ENCODE data around the gene CACNA2D4. TPM values are rescaled to one million over a fixed set of nuclear protein-coding genes. Genes with fewer than 3 reads are reported as not detected.
A peak's percentile ranks its signal among the peaks of the same experiment; 100 is the strongest.

Gene CACNA2D4
- total and polyA plus RNA-seq, 2 of the 13 experiments (the other 11 are each of a cell fraction or from before 2014, with no cell fraction given): 14.2 to 136 TPM

DNA sequence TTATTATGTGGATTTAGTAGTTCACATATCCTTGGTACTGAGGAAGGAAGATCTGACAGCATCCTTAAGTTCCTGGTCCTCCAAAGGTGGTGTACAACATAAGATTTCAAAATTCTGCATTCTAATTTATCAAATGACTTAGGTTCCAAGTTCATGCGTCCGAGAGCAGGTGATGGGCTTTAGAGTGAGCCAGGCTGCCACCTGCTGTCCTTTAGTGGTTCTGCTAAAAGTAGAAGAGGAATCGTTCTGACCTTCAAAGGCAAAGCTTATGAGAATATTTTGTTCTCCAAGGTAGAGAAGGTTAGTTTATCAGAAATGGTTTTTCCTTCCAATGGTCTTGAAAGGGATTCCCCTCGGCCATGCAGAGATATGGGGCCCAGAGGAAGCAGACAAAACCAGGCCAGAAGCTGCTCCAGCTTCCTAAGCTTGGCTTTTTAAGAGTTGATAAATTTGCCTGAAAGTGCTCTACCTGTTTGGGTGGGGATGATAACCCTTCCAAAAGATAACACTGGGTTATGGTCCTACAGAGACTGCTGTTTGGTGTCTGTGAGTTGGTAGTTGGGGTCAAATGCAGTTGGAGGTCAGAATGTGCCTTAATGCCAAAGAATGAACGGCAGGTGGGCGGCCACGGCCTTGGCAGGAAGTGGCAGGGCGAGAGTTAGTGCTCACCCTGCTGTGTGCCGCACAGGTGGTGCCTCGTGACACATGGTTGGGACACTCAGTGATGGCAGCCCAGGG is 127.2 kb downstream of the CACNA2D4 start (continued):
- TF ChIP-seq MXD4 (CRISPR knock-in tag; IDR thresholded peaks at IDR 0.05): 0 out of 2 replicates have a peak, but pooled peaks have one; percentile 16
- TF ChIP-seq HNF4A (CRISPR knock-in tag; IDR thresholded peaks at IDR 0.05): peak; percentile 37
- no peak for TF ChIP-seq DR1 (CRISPR knock-in tag; IDR thresholded peaks at IDR 0.05)
- TF ChIP-seq, protein P1, sequence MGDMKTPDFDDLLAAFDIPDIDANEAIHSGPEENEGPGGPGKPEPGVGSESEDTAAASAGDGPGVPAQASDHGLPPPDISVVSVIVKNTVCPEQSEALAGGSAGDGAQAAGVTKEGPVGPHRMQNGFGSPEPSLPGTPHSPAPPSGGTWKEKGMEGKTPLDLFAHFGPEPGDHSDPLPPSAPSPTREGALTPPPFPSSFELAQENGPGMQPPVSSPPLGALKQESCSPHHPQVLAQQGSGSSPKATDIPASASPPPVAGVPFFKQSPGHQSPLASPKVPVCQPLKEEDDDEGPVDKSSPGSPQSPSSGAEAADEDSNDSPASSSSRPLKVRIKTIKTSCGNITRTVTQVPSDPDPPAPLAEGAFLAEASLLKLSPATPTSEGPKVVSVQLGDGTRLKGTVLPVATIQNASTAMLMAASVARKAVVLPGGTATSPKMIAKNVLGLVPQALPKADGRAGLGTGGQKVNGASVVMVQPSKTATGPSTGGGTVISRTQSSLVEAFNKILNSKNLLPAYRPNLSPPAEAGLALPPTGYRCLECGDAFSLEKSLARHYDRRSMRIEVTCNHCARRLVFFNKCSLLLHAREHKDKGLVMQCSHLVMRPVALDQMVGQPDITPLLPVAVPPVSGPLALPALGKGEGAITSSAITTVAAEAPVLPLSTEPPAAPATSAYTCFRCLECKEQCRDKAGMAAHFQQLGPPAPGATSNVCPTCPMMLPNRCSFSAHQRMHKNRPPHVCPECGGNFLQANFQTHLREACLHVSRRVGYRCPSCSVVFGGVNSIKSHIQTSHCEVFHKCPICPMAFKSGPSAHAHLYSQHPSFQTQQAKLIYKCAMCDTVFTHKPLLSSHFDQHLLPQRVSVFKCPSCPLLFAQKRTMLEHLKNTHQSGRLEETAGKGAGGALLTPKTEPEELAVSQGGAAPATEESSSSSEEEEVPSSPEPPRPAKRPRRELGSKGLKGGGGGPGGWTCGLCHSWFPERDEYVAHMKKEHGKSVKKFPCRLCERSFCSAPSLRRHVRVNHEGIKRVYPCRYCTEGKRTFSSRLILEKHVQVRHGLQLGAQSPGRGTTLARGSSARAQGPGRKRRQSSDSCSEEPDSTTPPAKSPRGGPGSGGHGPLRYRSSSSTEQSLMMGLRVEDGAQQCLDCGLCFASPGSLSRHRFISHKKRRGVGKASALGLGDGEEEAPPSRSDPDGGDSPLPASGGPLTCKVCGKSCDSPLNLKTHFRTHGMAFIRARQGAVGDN (CRISPR knock-in tag; IDR thresholded peaks at IDR 0.05): peak; percentile 25
- TF ChIP-seq, protein P2, sequence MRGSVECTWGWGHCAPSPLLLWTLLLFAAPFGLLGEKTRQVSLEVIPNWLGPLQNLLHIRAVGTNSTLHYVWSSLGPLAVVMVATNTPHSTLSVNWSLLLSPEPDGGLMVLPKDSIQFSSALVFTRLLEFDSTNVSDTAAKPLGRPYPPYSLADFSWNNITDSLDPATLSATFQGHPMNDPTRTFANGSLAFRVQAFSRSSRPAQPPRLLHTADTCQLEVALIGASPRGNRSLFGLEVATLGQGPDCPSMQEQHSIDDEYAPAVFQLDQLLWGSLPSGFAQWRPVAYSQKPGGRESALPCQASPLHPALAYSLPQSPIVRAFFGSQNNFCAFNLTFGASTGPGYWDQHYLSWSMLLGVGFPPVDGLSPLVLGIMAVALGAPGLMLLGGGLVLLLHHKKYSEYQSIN (CRISPR knock-in tag; IDR thresholded peaks at IDR 0.05; ENCODE audit: borderline replicate concordance): no peak
- TF ChIP-seq, protein P3, sequence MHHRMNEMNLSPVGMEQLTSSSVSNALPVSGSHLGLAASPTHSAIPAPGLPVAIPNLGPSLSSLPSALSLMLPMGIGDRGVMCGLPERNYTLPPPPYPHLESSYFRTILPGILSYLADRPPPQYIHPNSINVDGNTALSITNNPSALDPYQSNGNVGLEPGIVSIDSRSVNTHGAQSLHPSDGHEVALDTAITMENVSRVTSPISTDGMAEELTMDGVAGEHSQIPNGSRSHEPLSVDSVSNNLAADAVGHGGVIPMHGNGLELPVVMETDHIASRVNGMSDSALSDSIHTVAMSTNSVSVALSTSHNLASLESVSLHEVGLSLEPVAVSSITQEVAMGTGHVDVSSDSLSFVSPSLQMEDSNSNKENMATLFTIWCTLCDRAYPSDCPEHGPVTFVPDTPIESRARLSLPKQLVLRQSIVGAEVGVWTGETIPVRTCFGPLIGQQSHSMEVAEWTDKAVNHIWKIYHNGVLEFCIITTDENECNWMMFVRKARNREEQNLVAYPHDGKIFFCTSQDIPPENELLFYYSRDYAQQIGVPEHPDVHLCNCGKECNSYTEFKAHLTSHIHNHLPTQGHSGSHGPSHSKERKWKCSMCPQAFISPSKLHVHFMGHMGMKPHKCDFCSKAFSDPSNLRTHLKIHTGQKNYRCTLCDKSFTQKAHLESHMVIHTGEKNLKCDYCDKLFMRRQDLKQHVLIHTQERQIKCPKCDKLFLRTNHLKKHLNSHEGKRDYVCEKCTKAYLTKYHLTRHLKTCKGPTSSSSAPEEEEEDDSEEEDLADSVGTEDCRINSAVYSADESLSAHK (CRISPR knock-in tag; IDR thresholded peaks at IDR 0.05; ENCODE audit: borderline replicate concordance): no peak
- TF ChIP-seq ZNF501 (CRISPR knock-in tag; IDR thresholded peaks at IDR 0.05): no peak; the same call in 1 of the 2 replicates
- peak; percentile 20; the same call in 1 of the 2 replicates for TF ChIP-seq ZFP36L1 (CRISPR knock-in tag; IDR thresholded peaks at IDR 0.05)
- TF ChIP-seq SRY (CRISPR knock-in tag; IDR thresholded peaks at IDR 0.05): no peak
- TF ChIP-seq, protein P4, sequence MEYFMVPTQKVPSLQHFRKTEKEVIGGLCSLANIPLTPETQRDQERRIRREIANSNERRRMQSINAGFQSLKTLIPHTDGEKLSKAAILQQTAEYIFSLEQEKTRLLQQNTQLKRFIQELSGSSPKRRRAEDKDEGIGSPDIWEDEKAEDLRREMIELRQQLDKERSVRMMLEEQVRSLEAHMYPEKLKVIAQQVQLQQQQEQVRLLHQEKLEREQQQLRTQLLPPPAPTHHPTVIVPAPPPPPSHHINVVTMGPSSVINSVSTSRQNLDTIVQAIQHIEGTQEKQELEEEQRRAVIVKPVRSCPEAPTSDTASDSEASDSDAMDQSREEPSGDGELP (IDR thresholded peaks at IDR 0.05; ENCODE audit: borderline replicate concordance, low read depth): 0 out of 2 replicates have a peak, but pooled peaks have one; percentile 6
- TF ChIP-seq, protein P5, sequence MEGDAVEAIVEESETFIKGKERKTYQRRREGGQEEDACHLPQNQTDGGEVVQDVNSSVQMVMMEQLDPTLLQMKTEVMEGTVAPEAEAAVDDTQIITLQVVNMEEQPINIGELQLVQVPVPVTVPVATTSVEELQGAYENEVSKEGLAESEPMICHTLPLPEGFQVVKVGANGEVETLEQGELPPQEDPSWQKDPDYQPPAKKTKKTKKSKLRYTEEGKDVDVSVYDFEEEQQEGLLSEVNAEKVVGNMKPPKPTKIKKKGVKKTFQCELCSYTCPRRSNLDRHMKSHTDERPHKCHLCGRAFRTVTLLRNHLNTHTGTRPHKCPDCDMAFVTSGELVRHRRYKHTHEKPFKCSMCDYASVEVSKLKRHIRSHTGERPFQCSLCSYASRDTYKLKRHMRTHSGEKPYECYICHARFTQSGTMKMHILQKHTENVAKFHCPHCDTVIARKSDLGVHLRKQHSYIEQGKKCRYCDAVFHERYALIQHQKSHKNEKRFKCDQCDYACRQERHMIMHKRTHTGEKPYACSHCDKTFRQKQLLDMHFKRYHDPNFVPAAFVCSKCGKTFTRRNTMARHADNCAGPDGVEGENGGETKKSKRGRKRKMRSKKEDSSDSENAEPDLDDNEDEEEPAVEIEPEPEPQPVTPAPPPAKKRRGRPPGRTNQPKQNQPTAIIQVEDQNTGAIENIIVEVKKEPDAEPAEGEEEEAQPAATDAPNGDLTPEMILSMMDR (CRISPR knock-in tag; IDR thresholded peaks at IDR 0.05): peak; percentile 85
- peak; percentile 49 for TF ChIP-seq RBM22 (optimal IDR thresholded peaks at IDR 0.05; ENCODE audit: low read length)
- TF ChIP-seq ZNF562 (CRISPR knock-in tag; IDR thresholded peaks at IDR 0.05; ENCODE audit: borderline replicate concordance): no peak
- TF ChIP-seq, protein P6, sequence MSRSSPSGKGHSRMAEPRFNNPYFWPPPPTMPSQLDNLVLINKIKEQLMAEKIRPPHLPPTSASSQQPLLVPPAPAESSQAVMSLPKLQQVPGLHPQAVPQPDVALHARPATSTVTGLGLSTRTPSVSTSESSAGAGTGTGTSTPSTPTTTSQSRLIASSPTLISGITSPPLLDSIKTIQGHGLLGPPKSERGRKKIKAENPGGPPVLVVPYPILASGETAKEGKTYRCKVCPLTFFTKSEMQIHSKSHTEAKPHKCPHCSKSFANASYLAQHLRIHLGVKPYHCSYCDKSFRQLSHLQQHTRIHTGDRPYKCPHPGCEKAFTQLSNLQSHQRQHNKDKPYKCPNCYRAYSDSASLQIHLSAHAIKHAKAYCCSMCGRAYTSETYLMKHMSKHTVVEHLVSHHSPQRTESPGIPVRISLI (CRISPR knock-in tag; IDR thresholded peaks at IDR 0.05; ENCODE audit: borderline replicate concordance): peak; percentile 18; the same call in 1 of the 2 replicates
